AG04450 (cell line): ENCODE results near the gene TMUB1. TPM values are rescaled to one million over a fixed set of nuclear protein-coding genes. Genes with fewer than 3 reads are reported as not detected.

ENCODE experiments used
- CTCF ChIA-PET: fragments of 300-600, 350-600 bp; formaldehyde crosslinking; extraction: SDS; loops from one replicate; lab custom pipeline; 2022; ENCODE audit warnings: antibody characterized with exemption, inconsistent platforms; lab: Charles Lee
- POLR2A ChIA-PET: fragments of 350-600 bp; formaldehyde crosslinking; extraction: SDS; loops from one replicate; lab custom pipeline; 2021; ENCODE audit warnings: antibody characterized with exemption, inconsistent platforms; lab: Yijun Ruan, JAX
- DNase-seq: peaks from one replicate; pipeline ENCODE4 v3.0.0-alpha.2; 2011; ENCODE audit warnings: low read depth, low spot score
- H3K27ac ChIP-seq: one replicate; pipeline ENCODE4 v1.5.1; 2012; ENCODE audit warnings: low read depth, low read length, control low read depth
- H3K27me3 ChIP-seq: one replicate; pipeline ENCODE4 v1.6.0; 2012; ENCODE audit warnings: low read length; ENCODE audit not compliant: control insufficient read depth, insufficient read depth
- H3K4me3 ChIP-seq: 2 replicates; pipeline ENCODE4 v1.5.1; 2011; ENCODE audit warnings: mild to moderate bottlenecking, low read depth, low read length, control low read depth
- H3K9me3 ChIP-seq: 2 replicates; pipeline ENCODE4 v1.5.1; 2012; ENCODE audit warnings: low read length; ENCODE audit not compliant: control insufficient read depth, insufficient read depth
- polyA plus RNA-seq: library from polyadenylated mRNA; depleted of rRNA; stranded (reverse); fragments of >200 nt; gene quantifications from 2 replicates; pipeline ENCODE4 v1.2.3, GENCODE V29; 2011
- TF ChIP-seq, protein P1 (sequence below): IDR thresholded peaks from 2 replicates; pipeline ENCODE4 v1.5.1; 2011; ENCODE audit warnings: low read depth, low read length, control low read depth, inconsistent platforms

Gene TMUB1
- polyA plus RNA-seq, 1 experiment = 9.7 TPM

- CTCF ChIA-PET = interaction anchor here (0.6 kb wide), 1 partner anchor 386 kb away, joined by 3 read pairs; no protein-coding TSS in a partner anchor
- POLR2A ChIA-PET = no interaction called here
- no peaks in the 10 kb centered on the region for H3K27me3 ChIP-seq
- H3K4me3 ChIP-seq = no peak overlapping the region
- H3K27ac ChIP-seq = no peak overlapping the region
- no peaks in the 10 kb centered on the region; the same call in 1 of the 2 replicates for H3K9me3 ChIP-seq
- TF ChIP-seq, protein P1, sequence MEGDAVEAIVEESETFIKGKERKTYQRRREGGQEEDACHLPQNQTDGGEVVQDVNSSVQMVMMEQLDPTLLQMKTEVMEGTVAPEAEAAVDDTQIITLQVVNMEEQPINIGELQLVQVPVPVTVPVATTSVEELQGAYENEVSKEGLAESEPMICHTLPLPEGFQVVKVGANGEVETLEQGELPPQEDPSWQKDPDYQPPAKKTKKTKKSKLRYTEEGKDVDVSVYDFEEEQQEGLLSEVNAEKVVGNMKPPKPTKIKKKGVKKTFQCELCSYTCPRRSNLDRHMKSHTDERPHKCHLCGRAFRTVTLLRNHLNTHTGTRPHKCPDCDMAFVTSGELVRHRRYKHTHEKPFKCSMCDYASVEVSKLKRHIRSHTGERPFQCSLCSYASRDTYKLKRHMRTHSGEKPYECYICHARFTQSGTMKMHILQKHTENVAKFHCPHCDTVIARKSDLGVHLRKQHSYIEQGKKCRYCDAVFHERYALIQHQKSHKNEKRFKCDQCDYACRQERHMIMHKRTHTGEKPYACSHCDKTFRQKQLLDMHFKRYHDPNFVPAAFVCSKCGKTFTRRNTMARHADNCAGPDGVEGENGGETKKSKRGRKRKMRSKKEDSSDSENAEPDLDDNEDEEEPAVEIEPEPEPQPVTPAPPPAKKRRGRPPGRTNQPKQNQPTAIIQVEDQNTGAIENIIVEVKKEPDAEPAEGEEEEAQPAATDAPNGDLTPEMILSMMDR = no peak
- no peak for DNase-seq
These were observed 35.1 kb upstream of the TMUB1 start for GRCh38 chr7:151118108-151119054.

GRCh38 chr7:151117565-151117964, 34.3 kb upstream of the TMUB1 start:
- Histone ChIP-seq H3K9me3 (no peaks in the 10 kb centered on the region), H3K27ac (no peak overlapping the region), H3K27me3 (no peaks in the 10 kb centered on the region), H3K4me3 (no peak overlapping the region)
- ChIA-PET CTCF (interaction anchor here (0.6 kb wide), 2 partner anchors 23 to 152 kb away, joined by 4 to 5 read pairs; no protein-coding TSS in a partner anchor), POLR2A (no interaction called here)
- no peak for DNase-seq
- TF ChIP-seq, protein P1 = no peak

DNA sequence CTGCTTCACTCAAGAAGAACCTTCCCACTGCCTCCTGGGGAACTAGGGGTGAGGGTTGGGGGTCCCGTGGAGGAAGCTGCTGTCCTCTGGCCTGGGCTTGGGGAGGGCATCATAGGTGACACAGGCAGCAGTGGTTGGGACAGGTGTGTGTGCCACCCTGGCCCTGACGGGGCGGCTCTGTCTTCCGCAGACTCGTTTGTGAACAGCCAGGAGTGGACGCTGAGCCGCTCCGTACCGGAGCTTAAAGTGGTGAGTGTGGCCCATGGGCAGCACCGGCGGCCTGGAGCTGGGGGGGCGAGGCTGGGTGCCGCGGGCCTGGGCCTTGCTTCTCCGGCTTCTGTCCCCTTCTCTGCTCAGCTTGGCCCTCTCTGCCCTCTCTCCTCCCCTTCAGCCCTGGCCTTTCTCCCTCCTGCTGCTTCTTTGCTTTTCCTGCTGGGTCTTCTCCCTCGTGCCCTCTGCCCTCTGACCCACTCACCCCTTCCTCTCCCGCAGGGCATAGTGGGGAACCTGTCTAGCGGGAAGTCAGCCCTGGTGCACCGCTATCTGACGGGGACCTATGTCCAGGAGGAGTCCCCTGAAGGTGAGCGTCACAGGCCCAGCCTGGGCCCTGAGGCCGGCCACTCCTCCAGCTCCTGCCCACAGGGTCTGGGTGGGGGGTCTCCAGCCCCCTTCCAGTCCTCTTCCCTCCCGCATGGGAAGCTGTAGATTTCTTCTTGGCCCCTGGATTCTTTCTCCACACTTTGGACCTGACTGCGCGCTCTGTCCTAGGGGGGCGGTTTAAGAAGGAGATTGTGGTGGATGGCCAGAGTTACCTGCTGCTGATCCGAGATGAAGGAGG, 33.5 kb upstream of the TMUB1 start:
- POLR2A ChIA-PET = no interaction called here
- no peak overlapping the region for H3K27ac ChIP-seq
- no peaks in the 10 kb centered on the region for H3K9me3 ChIP-seq
- no peak for DNase-seq
- H3K27me3 ChIP-seq = no peaks in the 10 kb centered on the region
- CTCF ChIA-PET = interaction anchor here (0.5 to 0.6 kb wide), 3 partner anchors 22 to 151 kb away, joined by 3 to 5 read pairs (median 4); no protein-coding TSS in a partner anchor
- TF ChIP-seq, protein P1 = no peak
- H3K4me3 ChIP-seq = no peak overlapping the region

GRCh38 chr7:151115836-151116418, 32.6 kb upstream of the TMUB1 start:
- ChIA-PET POLR2A (interaction anchor here (0.6 kb wide), 1 partner anchor 35 kb away, joined by 3 read pairs; the partner anchor contains the start of gene FASTK), CTCF (interaction anchor here (0.6 to 1.4 kb wide), 2 partner anchors 8 to 55 kb away, joined by 3 to 12 read pairs; no protein-coding TSS in a partner anchor)
- Histone ChIP-seq H3K27me3 (no peaks in the 10 kb centered on the region), H3K9me3 (no peaks in the 10 kb centered on the region), H3K4me3 (no peak overlapping the region), H3K27ac (no peak overlapping the region)
- no peak for DNase-seq
- TF ChIP-seq, protein P1 = no peak
